ENCODE results near the gene AGPAT4.

Gene AGPAT4

DNA sequence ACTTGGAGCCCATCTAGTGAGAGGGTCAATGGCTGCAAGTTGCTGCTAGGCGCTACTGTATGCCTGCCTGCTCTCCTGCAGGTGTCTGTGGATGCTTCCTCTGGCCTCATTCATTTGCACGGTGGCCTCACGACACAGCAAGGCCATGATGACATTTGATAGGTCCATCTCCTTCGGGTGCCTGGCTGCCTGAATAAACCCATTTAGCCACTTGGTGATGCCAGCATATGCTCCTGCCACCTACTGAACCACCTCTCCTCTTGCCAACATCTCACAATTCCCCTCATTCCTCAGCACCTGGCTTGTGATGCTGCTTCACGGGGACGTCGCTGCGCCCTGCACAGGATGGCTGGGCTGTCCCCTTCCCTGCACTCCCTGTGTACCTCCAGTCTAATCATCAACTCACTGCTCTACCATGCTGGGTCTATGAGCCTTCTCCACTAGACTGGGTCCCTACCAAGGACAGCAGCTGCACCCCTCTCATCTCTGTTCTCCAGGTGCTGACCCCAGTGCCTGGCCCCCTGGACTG, 51.1 kb downstream of the AGPAT4 start:
- TF ChIP-seq, protein P1, sequence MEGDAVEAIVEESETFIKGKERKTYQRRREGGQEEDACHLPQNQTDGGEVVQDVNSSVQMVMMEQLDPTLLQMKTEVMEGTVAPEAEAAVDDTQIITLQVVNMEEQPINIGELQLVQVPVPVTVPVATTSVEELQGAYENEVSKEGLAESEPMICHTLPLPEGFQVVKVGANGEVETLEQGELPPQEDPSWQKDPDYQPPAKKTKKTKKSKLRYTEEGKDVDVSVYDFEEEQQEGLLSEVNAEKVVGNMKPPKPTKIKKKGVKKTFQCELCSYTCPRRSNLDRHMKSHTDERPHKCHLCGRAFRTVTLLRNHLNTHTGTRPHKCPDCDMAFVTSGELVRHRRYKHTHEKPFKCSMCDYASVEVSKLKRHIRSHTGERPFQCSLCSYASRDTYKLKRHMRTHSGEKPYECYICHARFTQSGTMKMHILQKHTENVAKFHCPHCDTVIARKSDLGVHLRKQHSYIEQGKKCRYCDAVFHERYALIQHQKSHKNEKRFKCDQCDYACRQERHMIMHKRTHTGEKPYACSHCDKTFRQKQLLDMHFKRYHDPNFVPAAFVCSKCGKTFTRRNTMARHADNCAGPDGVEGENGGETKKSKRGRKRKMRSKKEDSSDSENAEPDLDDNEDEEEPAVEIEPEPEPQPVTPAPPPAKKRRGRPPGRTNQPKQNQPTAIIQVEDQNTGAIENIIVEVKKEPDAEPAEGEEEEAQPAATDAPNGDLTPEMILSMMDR (IDR thresholded peaks at IDR 0.05; ENCODE audit: unreplicated experiment in 3 of 3): no peak
- H3K36me3 Mint-ChIP-seq (ENCODE audit: low read depth): peaks cover 76% of the 10 kb centered on the region
- H3K27ac Mint-ChIP-seq: peak overlapping the region in 1 of 3 experiments; percentile 22
- H3K9me3 Mint-ChIP-seq: peaks cover 14% of the 10 kb centered on the region
- no peak overlapping the region for H3K4me3 Mint-ChIP-seq
- peaks cover 23% of the 10 kb centered on the region for H3K4me1 Mint-ChIP-seq
- H3K27me3 Mint-ChIP-seq (ENCODE audit: low read depth): no peaks in the 10 kb centered on the region

DNA sequence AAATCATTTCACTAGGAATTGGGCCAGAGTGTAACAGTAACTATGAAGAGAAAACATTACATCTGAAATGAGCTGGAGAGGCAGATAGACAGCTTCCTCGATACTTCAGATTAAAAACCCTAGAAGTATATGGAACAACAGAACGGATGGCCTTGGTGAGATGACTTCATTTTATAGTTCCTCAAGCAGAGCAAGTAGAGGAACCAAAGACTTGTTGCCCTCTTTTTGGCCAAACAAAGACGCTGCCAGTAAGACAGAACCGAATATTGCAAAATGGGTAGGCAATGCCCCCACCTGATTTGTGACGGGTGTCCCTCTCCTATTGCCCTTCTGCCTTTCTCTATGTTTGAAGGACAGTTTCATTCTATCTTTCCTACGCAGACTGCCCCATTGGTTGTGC, 53.5 kb downstream of the AGPAT4 start:
- peaks cover under 1% of the 10 kb centered on the region for H3K4me1 Mint-ChIP-seq
- no peak overlapping the region for H3K27ac Mint-ChIP-seq
- TF ChIP-seq, protein P1 (IDR thresholded peaks at IDR 0.05; ENCODE audit: unreplicated experiment in 3 of 3): no peak
- peaks cover 34% of the 10 kb centered on the region for H3K9me3 Mint-ChIP-seq
- no peaks in the 10 kb centered on the region for H3K27me3 Mint-ChIP-seq (ENCODE audit: low read depth)
- no peak overlapping the region for H3K4me3 Mint-ChIP-seq
- H3K36me3 Mint-ChIP-seq (ENCODE audit: low read depth): peaks cover 86% of the 10 kb centered on the region

DNA sequence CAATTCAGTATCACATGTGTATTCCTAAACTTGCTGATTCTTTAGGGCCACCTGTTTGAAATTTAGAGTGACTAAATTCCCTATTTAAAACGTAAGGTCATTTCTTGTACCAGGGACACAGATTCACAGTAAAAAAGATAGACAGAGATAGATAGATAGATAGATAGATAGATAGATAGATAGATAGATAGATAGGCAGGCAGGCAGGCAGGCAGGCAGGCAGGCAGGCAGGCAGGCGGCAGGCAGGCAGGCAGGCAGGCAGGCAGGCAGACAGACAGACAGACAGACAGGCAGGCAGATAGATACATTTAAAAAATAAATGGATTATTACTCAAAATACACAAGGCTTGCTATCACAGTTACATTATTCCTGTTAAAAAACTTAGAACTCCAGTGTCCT, 54.2 kb downstream of the AGPAT4 start:
- Mint-ChIP-seq H3K36me3 (ENCODE audit: low read depth) (peaks cover 86% of the 10 kb centered on the region), H3K27ac (no peak overlapping the region), H3K4me3 (no peak overlapping the region), H3K9me3 (peaks cover 40% of the 10 kb centered on the region), H3K27me3 (ENCODE audit: low read depth) (no peaks in the 10 kb centered on the region), H3K4me1 (no peaks in the 10 kb centered on the region)
- TF ChIP-seq, protein P1 (IDR thresholded peaks at IDR 0.05; ENCODE audit: unreplicated experiment in 3 of 3): no peak

DNA sequence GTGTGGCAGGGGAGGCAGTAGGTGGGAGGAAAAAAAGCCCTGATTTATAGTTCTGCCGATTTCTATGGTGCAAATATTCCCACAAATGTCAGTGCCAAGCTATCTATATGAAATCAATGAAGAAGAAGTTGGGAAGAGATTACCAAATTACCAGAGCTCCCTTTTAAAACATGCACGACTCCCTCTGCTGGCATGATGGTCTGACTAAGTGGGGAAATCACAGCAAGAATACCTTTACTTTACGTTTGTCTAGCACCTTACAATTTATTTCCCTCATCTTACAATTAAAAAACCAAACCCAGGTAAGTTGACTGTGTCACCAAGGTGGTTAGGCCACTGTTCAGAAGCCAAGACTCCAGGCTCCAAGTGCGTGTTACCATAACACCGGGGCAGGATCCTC, 55.6 kb downstream of the AGPAT4 start:
- H3K9me3 Mint-ChIP-seq: peaks cover 50% of the 10 kb centered on the region
- H3K4me1 Mint-ChIP-seq: no peaks in the 10 kb centered on the region
- no peak overlapping the region for H3K27ac Mint-ChIP-seq
- H3K36me3 Mint-ChIP-seq (ENCODE audit: low read depth): peaks cover 91% of the 10 kb centered on the region
- TF ChIP-seq, protein P1 (IDR thresholded peaks at IDR 0.05; ENCODE audit: unreplicated experiment in 3 of 3): no peak
- H3K27me3 Mint-ChIP-seq (ENCODE audit: low read depth): no peaks in the 10 kb centered on the region
- no peak overlapping the region for H3K4me3 Mint-ChIP-seq

DNA sequence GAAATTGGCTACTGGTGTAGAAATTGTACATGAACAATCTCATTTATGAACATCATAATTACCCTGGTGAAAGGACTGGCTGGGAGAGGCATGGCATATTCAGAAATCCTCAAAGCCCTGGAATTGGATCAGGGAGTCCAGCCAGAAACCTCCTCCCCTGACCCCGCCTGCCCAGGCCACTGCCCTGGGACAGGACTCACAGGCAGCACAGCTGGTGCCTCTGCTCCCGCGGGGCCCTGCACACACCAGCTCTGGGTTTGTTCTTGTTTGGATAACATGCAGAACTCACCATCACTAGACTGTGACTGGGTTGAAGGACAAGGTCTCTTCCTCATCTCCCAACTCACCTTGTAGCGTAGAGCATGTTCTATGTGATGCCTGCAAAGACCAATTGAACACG, 56.2 kb downstream of the AGPAT4 start:
- H3K27ac Mint-ChIP-seq: no peak overlapping the region

More for the DNA sequence above, 56.2 kb downstream of the AGPAT4 start:
- H3K27me3 Mint-ChIP-seq (ENCODE audit: low read depth): no peaks in the 10 kb centered on the region
- peaks cover 50% of the 10 kb centered on the region for H3K9me3 Mint-ChIP-seq
- H3K4me3 Mint-ChIP-seq: no peak overlapping the region
- H3K36me3 Mint-ChIP-seq (ENCODE audit: low read depth): peaks cover 88% of the 10 kb centered on the region
- TF ChIP-seq, protein P1 (IDR thresholded peaks at IDR 0.05; ENCODE audit: unreplicated experiment in 3 of 3): no peak
- no peaks in the 10 kb centered on the region for H3K4me1 Mint-ChIP-seq
